ENCODE measurements around the gene CNBP. TPM values are rescaled to one million over a fixed set of nuclear protein-coding genes. Genes with fewer than 3 reads are reported as not detected.

The CNBP gene
- total and polyA plus RNA-seq, 3 donors from 2014 or later: 248 to 295 (median 291) TPM

- DNase-seq: no peak
- Histone ChIP-seq H3K4me3 (no peak overlapping the region), H3K27ac (no peak overlapping the region), H3K9me3 (no peaks in the 10 kb centered on the region), H3K4me1 (peaks cover 10% of the 10 kb centered on the region), H3K27me3 (no peaks in the 10 kb centered on the region), H3K36me3 (ENCODE audit: low read depth, missing control alignments) (no peaks in the 10 kb centered on the region)
- TF ChIP-seq CTCF (IDR thresholded peaks at IDR 0.05) (no peak), POLR2A (IDR thresholded peaks at IDR 0.05) (no peak)
- 93 to 97% methylated on average over 5 of the region's 5 CpGs for WGBS, 2 donors
- intact Hi-C loops (cut with DNase I; ENCODE audit: low total_unique reads): no loop called here
These were observed 29.5 kb upstream of the CNBP start for GRCh38 chr3:129213238-129213637.

GRCh38 chr3:129211772-129212171 is 28.1 kb upstream of the CNBP start:
- Histone ChIP-seq H3K9me3 (no peaks in the 10 kb centered on the region), H3K27me3 (no peaks in the 10 kb centered on the region), H3K27ac (no peak overlapping the region), H3K4me1 (peaks cover 16% of the 10 kb centered on the region), H3K4me3 (no peak overlapping the region), H3K36me3 (ENCODE audit: low read depth, missing control alignments) (no peaks in the 10 kb centered on the region)
- TF ChIP-seq CTCF (IDR thresholded peaks at IDR 0.05) (no peak), POLR2A (IDR thresholded peaks at IDR 0.05) (no peak)
- peak; percentile 73 for DNase-seq
- 24 to 25% methylated on average over 4 to 6 of the region's 6 CpGs for WGBS, 2 donors
- intact Hi-C loops (cut with DNase I; ENCODE audit: low total_unique reads): no loop called here

- H3K9me3 ChIP-seq: no peaks in the 10 kb centered on the region
- intact Hi-C loops (cut with DNase I; ENCODE audit: low total_unique reads): no loop called here
- H3K4me3 ChIP-seq: no peak overlapping the region
- H3K27me3 ChIP-seq: no peaks in the 10 kb centered on the region
- DNase-seq: no peak
- no peaks in the 10 kb centered on the region for H3K36me3 ChIP-seq (ENCODE audit: low read depth, missing control alignments)
- no peak overlapping the region for H3K27ac ChIP-seq
- no peak for TF ChIP-seq CTCF (IDR thresholded peaks at IDR 0.05)
- TF ChIP-seq POLR2A (IDR thresholded peaks at IDR 0.05): no peak
- H3K4me1 ChIP-seq: peaks cover 16% of the 10 kb centered on the region
- WGBS, 2 donors: 47 to 53% methylated on average over 1 of the region's 1 CpG
These were observed 27.6 kb upstream of the CNBP start for GRCh38 chr3:129211345-129211744.

- no peaks in the 10 kb centered on the region for H3K27me3 ChIP-seq
- no peak for DNase-seq
- H3K27ac ChIP-seq: peak overlapping the region; percentile 24 to 46
- no peaks in the 10 kb centered on the region for H3K36me3 ChIP-seq (ENCODE audit: low read depth, missing control alignments)
- TF ChIP-seq CTCF (IDR thresholded peaks at IDR 0.05): no peak
- no peak for TF ChIP-seq POLR2A (IDR thresholded peaks at IDR 0.05)
- intact Hi-C loops (cut with DNase I; ENCODE audit: low total_unique reads): no loop called here
- WGBS, 2 donors: 25 to 36% methylated on average over 4 of the region's 4 CpGs
- peaks cover 16% of the 10 kb centered on the region for H3K4me1 ChIP-seq
- no peaks in the 10 kb centered on the region for H3K9me3 ChIP-seq
- no peak overlapping the region for H3K4me3 ChIP-seq
These were observed 23.8 kb upstream of the CNBP start for GRCh38 chr3:129207479-129207878.

- H3K36me3 ChIP-seq (ENCODE audit: low read depth, missing control alignments): no peaks in the 10 kb centered on the region
- no peak overlapping the region for H3K27ac ChIP-seq
- intact Hi-C loops (cut with DNase I; ENCODE audit: low total_unique reads): no loop called here
- 92 to 94% methylated on average over 7 to 8 of the region's 8 CpGs for WGBS, 2 donors
- no peak for DNase-seq
- TF ChIP-seq CTCF (IDR thresholded peaks at IDR 0.05): no peak
- no peak for TF ChIP-seq POLR2A (IDR thresholded peaks at IDR 0.05)
- H3K9me3 ChIP-seq: no peaks in the 10 kb centered on the region
- H3K4me3 ChIP-seq: no peak overlapping the region
- H3K27me3 ChIP-seq: no peaks in the 10 kb centered on the region
- H3K4me1 ChIP-seq: peaks cover 6% of the 10 kb centered on the region
These were observed 21.6 kb upstream of the CNBP start for GRCh38 chr3:129205109-129205832.
